HepG2 (cell line): ENCODE results near the gene NDUFB10. TPM values are rescaled to one million over a fixed set of nuclear protein-coding genes. Genes with fewer than 3 reads are reported as not detected.
A peak's percentile ranks its signal among the peaks of the same experiment; 100 is the strongest.

Experiments used
- ATAC-seq: fragments of 200-7000 bp; cut with Tn5 transposase; 3 replicates; pipeline ENCODE4 v1.9.1; 2020; ENCODE audit warnings: mild to moderate bottlenecking, moderate library complexity
- BruUV-seq: library from RNA; stranded (reverse); fragments of 400-500 nt; replicated peaks from 2 replicates; lab custom pipeline; 2021; lab: Mats Ljungman, UMichigan
- CTCF ChIA-PET: fragments of 300-600 bp; formaldehyde crosslinking; extraction: SDS; loops from one replicate; lab custom pipeline; 2021; ENCODE audit warnings: low total read pairs, inconsistent platforms, low intra/inter-chr PET ratio; lab: Yijun Ruan, JAX
- POLR2A ChIA-PET: fragments of 350-600 bp; sonication (Branson Sonifier 250); formaldehyde crosslinking; loops from one replicate; lab custom pipeline; 2020; ENCODE audit warnings: antibody characterized with exemption, inconsistent platforms; lab: Yijun Ruan, JAX
- DNase-seq: peaks from one replicate; pipeline ENCODE4 v3.0.0-alpha.2; 2015; ENCODE audit warnings: low spot score
- FAIRE-seq: peaks from 3 replicates; lab custom pipeline; 2011; peaks lifted over from hg19 to GRCh38; lab: Jason Lieb, UNC
- H2AFZ ChIP-seq: one replicate; pipeline ENCODE4 v1.6.1; 2011; ENCODE audit warnings: low read length, inconsistent platforms
- H3K27ac ChIP-seq: fragments of 300-600 bp; 3 replicates; pipeline ENCODE4 v1.8.0; 2011; ENCODE audit warnings: mixed run types, mild to moderate bottlenecking, mixed read lengths, low read length, inconsistent platforms; ENCODE audit not compliant: insufficient read depth; ENCODE audit errors: extremely low read length
- H3K27me3 ChIP-seq, 2 experiments: fragments of 200-600 bp in 1 of 2; 2 replicates in 1 of 2; 3 replicates in 1 of 2; pipeline versions ENCODE4 v1.6.0 to v1.8.0; 2011; ENCODE audit warnings: low read length in 2 of 2, mild to moderate bottlenecking in 2 of 2, moderate library complexity in 2 of 2, inconsistent platforms in 1 of 2; ENCODE audit not compliant: insufficient read depth in 2 of 2, control insufficient read depth in 1 of 2
- H3K36me3 ChIP-seq, 2 experiments: fragments of 200-600 bp in 1 of 2; replicated peaks in 1 of 2; 2 replicates in 1 of 2; 3 replicates in 1 of 2; pipeline versions ENCODE4 v1.5.1 to v1.8.0; 2011; ENCODE audit warnings: low read length in 2 of 2, inconsistent platforms in 1 of 2; ENCODE audit not compliant: insufficient read depth in 2 of 2, control insufficient read depth in 1 of 2
- H3K4me1 ChIP-seq: 2 replicates; pipeline ENCODE4 v1.5.1; 2012; ENCODE audit warnings: low read length, inconsistent platforms; ENCODE audit not compliant: insufficient read depth
- H3K4me2 ChIP-seq: 2 replicates; pipeline ENCODE4 v1.6.0; 2011; ENCODE audit warnings: low read depth, low read length, inconsistent platforms
- H3K4me3 ChIP-seq, 3 experiments: fragments of 200-600 bp in 1 of 3; sonication (generic), shearing (Covaris generic) in 1 of 3; replicated peaks in 1 of 3; 2 replicates each; pipeline ENCODE4 v1.5.1; 2011 to 2016; ENCODE audit warnings: low read length in 3 of 3, inconsistent platforms in 2 of 3, low read depth in 2 of 3, mild to moderate bottlenecking in 2 of 3, control low read depth in 1 of 3, mixed read lengths in 1 of 3; ENCODE audit not compliant: insufficient read depth in 1 of 3
- H3K79me2 ChIP-seq: one replicate; pipeline ENCODE4 v1.6.1; 2011; ENCODE audit warnings: low read length, inconsistent platforms; ENCODE audit not compliant: insufficient read depth
- H3K9ac ChIP-seq: 2 replicates; pipeline ENCODE4 v1.6.0; 2011; ENCODE audit warnings: mild to moderate bottlenecking, low read depth, low read length, inconsistent platforms; ENCODE audit not compliant: insufficient read depth
- H3K9me3 ChIP-seq: 2 replicates; pipeline ENCODE4 v1.5.1; 2012; ENCODE audit warnings: mild to moderate bottlenecking, low read length
- H4K20me1 ChIP-seq: 2 replicates; pipeline ENCODE4 v1.6.0; 2011; ENCODE audit warnings: inconsistent platforms, mild to moderate bottlenecking, low read length, moderate library complexity; ENCODE audit not compliant: insufficient read depth
- GMEB2 ChIP-seq: IDR thresholded peaks from 2 replicates; pipeline ENCODE4 v1.6.1; 2016; ENCODE audit warnings: missing biosample characterization, missing genetic modification reagents, low read depth
- MEF2D ChIP-seq: sonication (generic); formaldehyde crosslinking; IDR thresholded peaks from 2 replicates; pipeline ENCODE4 v1.5.1; 2020; ENCODE audit warnings: mild to moderate bottlenecking, missing genetic modification reagents
- RBFOX2 ChIP-seq: fragments of 200-400 bp; formaldehyde crosslinking; IDR thresholded peaks from 2 replicates; pipeline ENCODE4 v1.6.1; 2017; ENCODE audit warnings: low read depth, mild to moderate bottlenecking, low read length
- RELA ChIP-seq: sonication (generic); formaldehyde crosslinking; IDR thresholded peaks from 2 replicates; pipeline ENCODE4 v1.4.0; 2020; ENCODE audit warnings: missing genetic modification reagents
- SMARCC2 ChIP-seq: fragments of 450-650 bp; IDR thresholded peaks from 2 replicates; pipeline ENCODE4 v1.6.1; 2017; ENCODE audit warnings: antibody characterized with exemption, mild to moderate bottlenecking
- ZNF275 ChIP-seq: sonication (generic); formaldehyde crosslinking; IDR thresholded peaks from 2 replicates; pipeline ENCODE4 v1.8.0; 2022; ENCODE audit warnings: missing genetic modification reagents, mild to moderate bottlenecking, inconsistent platforms, borderline replicate concordance
- ZNF776 ChIP-seq: sonication (generic); formaldehyde crosslinking; IDR thresholded peaks from 2 replicates; pipeline ENCODE4 v1.4.0; 2020; ENCODE audit warnings: mild to moderate bottlenecking, missing genetic modification reagents
- ZSCAN12 ChIP-seq: sonication (generic); formaldehyde crosslinking; IDR thresholded peaks from 2 replicates; pipeline ENCODE4 v1.9.0; 2021; ENCODE audit warnings: mild to moderate bottlenecking, missing genetic modification reagents
- WGBS: methylation state at CpG from one replicate; pipeline ENCODE4 v1.1.6; 2017; ENCODE audit warnings: low lambda C conversion rate; 5-methylcytosine and 5-hydroxymethylcytosine counted together
- in situ Hi-C: cut with HindIII; loops from 2 replicates; pipeline ENCODE4 v1.10.0; 2017; ENCODE audit warnings: low pct_unique_long_range_greater_than_20kb; ENCODE audit not compliant: extremely low pct_ligation_motif_present
- intact Hi-C: fragments of 100-400 bp; cut with micrococcal nuclease; formaldehyde crosslinking; loops from one replicate; pipeline ENCODE4 v1.10.0; 2022; ENCODE audit not compliant: unreplicated experiment
- polyA plus RNA-seq, 8 experiments: library from polyadenylated mRNA; depleted of rRNA in 3 of 8; stranded (reverse) in 7 of 8; unstranded in 1 of 8; fragments of >200 nt; fragmentation: Illumina TruSeq in 4 of 8; extraction: Trizol in 4 of 8; gene quantifications; 2 replicates each; pipeline versions ENCODE4 v1.2.1 to v1.2.3, GENCODE V29; 2011 to 2016; ENCODE audit warnings: low read depth in 4 of 8, missing spikeins in 1 of 8, mixed read lengths in 1 of 8; ENCODE audit not compliant: insufficient read depth in 1 of 8
- total RNA-seq, 5 experiments: library from RNA; depleted of rRNA; stranded (reverse); fragments of >200 nt; fragmentation: Illumina TruSeq; extraction: Trizol; gene quantifications; 2 replicates each; pipeline ENCODE4 v1.2.3, GENCODE V29; 2016; ENCODE audit warnings: low read depth in 1 of 5
- TF ChIP-seq, protein P1 (sequence below): sonication (generic); formaldehyde crosslinking; IDR thresholded peaks from 2 replicates; pipeline ENCODE4 v1.5.0; 2020; ENCODE audit warnings: missing genetic modification reagents

NDUFB10 gene
- total and polyA plus RNA-seq, 2 of the 13 experiments (the other 11 are each of a cell fraction or from before 2014, with no cell fraction given), result 68.6 to 157 TPM

DNA sequence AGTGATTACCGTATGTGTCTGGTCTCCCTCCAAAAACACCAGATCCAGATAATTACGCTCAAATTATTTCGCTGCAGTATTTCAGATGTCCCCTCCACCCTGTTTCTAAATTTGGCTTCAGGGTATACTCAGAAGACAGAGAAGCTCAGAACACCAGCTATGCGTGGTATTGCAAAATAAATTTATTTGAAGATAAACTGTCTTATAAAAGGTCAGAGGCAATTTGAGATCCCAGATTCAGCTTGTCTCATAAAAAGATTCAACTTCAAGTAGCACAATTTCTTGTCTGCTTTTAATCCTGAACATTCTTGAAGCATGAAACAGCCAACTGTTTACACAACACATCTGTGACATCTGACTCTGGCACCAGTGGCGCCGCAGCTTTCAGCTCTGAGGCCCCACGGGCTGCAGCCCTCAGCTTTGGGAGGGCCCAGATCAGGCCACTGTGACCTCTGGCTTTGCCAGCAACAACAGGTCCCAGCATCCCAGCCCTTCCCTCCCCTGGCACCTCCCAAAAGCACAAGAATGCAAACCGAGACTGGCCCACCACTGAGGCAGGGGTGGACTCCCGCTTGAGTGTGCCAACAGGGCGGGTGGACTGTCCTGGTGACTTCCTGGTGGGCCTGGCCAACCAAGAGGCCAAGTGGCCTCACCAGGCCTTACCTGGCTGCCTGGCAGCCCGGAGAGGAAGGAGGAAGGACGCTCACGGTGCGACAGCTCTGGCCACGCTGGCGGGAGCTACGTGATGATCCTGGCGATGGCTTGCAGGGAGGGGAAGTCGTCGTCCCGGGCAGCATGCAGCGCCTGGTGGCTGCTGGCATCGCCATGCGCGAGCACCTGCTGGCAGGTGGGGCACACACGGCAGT is 38.4 kb downstream of the NDUFB10 start:
- CTCF ChIA-PET, result no interaction called here

GRCh38 chr16:1998360-1998835 is 39.1 kb downstream of the NDUFB10 start:
- H3K9me3 ChIP-seq, result no peaks in the 10 kb centered on the region
- POLR2A ChIA-PET, result interaction anchor here (2.3 kb wide), 1 partner anchor 34 kb away, joined by 6 read pairs; the partner anchor contains the start of gene RPS2
- DNase-seq, result no peak
- 96% methylated on average over 7 of the region's 27 CpGs for WGBS
- in situ Hi-C loops (no loop called here), intact Hi-C loops (no loop called here)
- H3K9ac ChIP-seq, result no peak overlapping the region
- H4K20me1 ChIP-seq, result peaks cover 3% of the 10 kb centered on the region; the same call in 1 of the 2 replicates
- peaks cover 10% of the 10 kb centered on the region for H3K4me1 ChIP-seq
- H3K4me3 ChIP-seq, result no peak overlapping the region
- FAIRE-seq, result no peak
- no TSS peak for BruUV-seq
- no peak overlapping the region for H3K27ac ChIP-seq
- no peaks in the 10 kb centered on the region for H3K27me3 ChIP-seq
- no peak overlapping the region for H2AFZ ChIP-seq
- no peaks in the 10 kb centered on the region for H3K79me2 ChIP-seq
- no peak overlapping the region for H3K4me2 ChIP-seq
- CTCF ChIA-PET, result no interaction called here
- no peak for ATAC-seq
- peaks cover 29 to 44% of the 10 kb centered on the region in 2 experiments for H3K36me3 ChIP-seq
- TF ChIP-seq, protein P1, sequence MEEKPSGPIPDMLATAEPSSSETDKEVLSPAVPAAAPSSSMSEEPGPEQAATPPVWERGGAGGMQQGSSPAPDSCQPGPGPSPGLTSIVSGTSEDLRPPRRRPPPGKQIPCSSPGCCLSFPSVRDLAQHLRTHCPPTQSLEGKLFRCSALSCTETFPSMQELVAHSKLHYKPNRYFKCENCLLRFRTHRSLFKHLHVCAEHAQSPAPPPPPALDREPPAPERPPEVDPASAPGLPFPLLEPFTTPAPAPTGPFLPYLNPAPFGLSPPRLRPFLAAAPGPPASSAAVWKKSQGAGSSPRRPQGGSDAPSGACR, result no peak
- TF ChIP-seq RELA, result no peak
- TF ChIP-seq ZNF275 (CRISPR knock-in tag), result no peak
- no peak for TF ChIP-seq GMEB2 (CRISPR knock-in tag)
- TF ChIP-seq ZNF776 (CRISPR knock-in tag), result no peak
- no peak for TF ChIP-seq ZSCAN12 (CRISPR knock-in tag)

More for the DNA sequence above, 38.4 kb downstream of the NDUFB10 start:
- Histone ChIP-seq H3K27me3 (no peaks in the 10 kb centered on the region), H3K36me3 (peaks cover 26 to 37% of the 10 kb centered on the region in 2 experiments), H3K27ac (no peak overlapping the region), H3K9me3 (no peaks in the 10 kb centered on the region)
- no peak for ATAC-seq
- TF ChIP-seq SMARCC2, result no peak
- TF ChIP-seq RBFOX2, result peak; percentile 34; the same call in 1 of the 2 replicates
- no peak for TF ChIP-seq MEF2D
- TF ChIP-seq, all 625 proteins: peak for 1
- WGBS, result 97% methylated on average over 7 of the region's 26 CpGs
- intact Hi-C loops (no loop called here), in situ Hi-C loops (no loop called here)
- Histone ChIP-seq H4K20me1 (no peaks in the 10 kb centered on the region), H3K9ac (no peak overlapping the region), H3K4me1 (peaks cover 16% of the 10 kb centered on the region), H2AFZ (no peak overlapping the region), H3K4me2 (no peak overlapping the region), H3K4me3 (no peak overlapping the region), H3K79me2 (no peaks in the 10 kb centered on the region)
- BruUV-seq, result TSS peak; percentile 40
- no peak for DNase-seq
- no peak for FAIRE-seq
- POLR2A ChIA-PET, result interaction anchor here (2.3 kb wide), 1 partner anchor 33 kb away, joined by 6 read pairs; the partner anchor contains the start of gene RPS2
